Suprapubic skin (tissue), 4 donors: ENCODE measurements around the gene GATAD2B. TPM values are rescaled to one million over a fixed set of nuclear protein-coding genes. Genes with fewer than 3 reads are reported as not detected.

Experiments
- DNase-seq, 2 donors: peaks; one replicate each; pipeline ENCODE4 v3.0.0-alpha.2; 2019; ENCODE audit warnings: low spot score in 2 of 2
- H3K27ac ChIP-seq: fragments of 200-600 bp; sonication (generic); one replicate; pipeline ENCODE4 v1.5.1; 2019
- H3K27me3 ChIP-seq: fragments of 200-600 bp; sonication (generic); one replicate; pipeline ENCODE4 v1.5.1; 2019
- H3K36me3 ChIP-seq: fragments of 200-600 bp; sonication (generic); one replicate; pipeline ENCODE4 v1.5.1; 2019
- H3K4me1 ChIP-seq: fragments of 200-600 bp; sonication (generic); one replicate; pipeline ENCODE4 v1.5.1; 2019
- H3K4me3 ChIP-seq: fragments of 200-600 bp; sonication (generic); one replicate; pipeline ENCODE4 v1.5.1; 2019; ENCODE audit warnings: mild to moderate bottlenecking
- H3K9me3 ChIP-seq: fragments of 200-600 bp; sonication (generic); one replicate; pipeline ENCODE4 v1.5.1; 2019
- EP300 ChIP-seq: sonication (generic); formaldehyde crosslinking; IDR thresholded peaks from one replicate; pipeline ENCODE4 v1.6.1; 2017; ENCODE audit warnings: antibody characterized with exemption
- POLR2A ChIP-seq, 2 donors: fragments of 450-650 bp; IDR thresholded peaks; one replicate each; pipeline ENCODE4 v1.6.1; 2017; ENCODE audit warnings: antibody characterized with exemption in 2 of 2, mild to moderate bottlenecking in 2 of 2, moderate library complexity in 2 of 2
- POLR2AphosphoS5 ChIP-seq, 3 donors: sonication (generic); formaldehyde crosslinking; IDR thresholded peaks; one replicate each; pipeline ENCODE4 v1.6.1; 2017; ENCODE audit warnings: antibody characterized with exemption in 3 of 3
- WGBS: methylation state at CpG from one replicate; pipeline ENCODE4 v1.1.5; 2018; 5-methylcytosine and 5-hydroxymethylcytosine counted together
- total RNA-seq, 4 donors: library from RNA; depleted of rRNA; stranded (reverse); fragments of >200 nt; gene quantifications; one replicate each; pipeline ENCODE4 v1.1.0, GENCODE V29; 2016
- TF ChIP-seq, protein P1 (sequence below), 2 donors: fragments of 200-600 bp in 1 of 2; fragments of 450-650 bp in 1 of 2; sonication (generic) in 1 of 2; IDR thresholded peaks; one replicate each; pipeline ENCODE4 v1.5.1; 2016 to 2019; ENCODE audit warnings: antibody characterized with exemption in 2 of 2, mild to moderate bottlenecking in 1 of 2, moderate library complexity in 1 of 2

The GATAD2B gene
- total RNA-seq, 4 donors from 2014 or later = 25.5 to 64.5 (median 37.1) TPM

GRCh38 chr1:153771841-153772593 is 150.8 kb downstream of the GATAD2B start:
- H3K4me1 ChIP-seq = peaks cover 62% of the 10 kb centered on the region
- H3K36me3 ChIP-seq = peaks cover 60% of the 10 kb centered on the region

GRCh38 chr1:153771261-153771660 is 151.5 kb downstream of the GATAD2B start:
- no peak for DNase-seq
- Histone ChIP-seq H3K27ac (peak overlapping the region; percentile 41), H3K4me1 (peaks cover 55% of the 10 kb centered on the region), H3K27me3 (no peaks in the 10 kb centered on the region), H3K4me3 (no peak overlapping the region), H3K36me3 (peaks cover 64% of the 10 kb centered on the region), H3K9me3 (no peaks in the 10 kb centered on the region)
- TF ChIP-seq, protein P1, sequence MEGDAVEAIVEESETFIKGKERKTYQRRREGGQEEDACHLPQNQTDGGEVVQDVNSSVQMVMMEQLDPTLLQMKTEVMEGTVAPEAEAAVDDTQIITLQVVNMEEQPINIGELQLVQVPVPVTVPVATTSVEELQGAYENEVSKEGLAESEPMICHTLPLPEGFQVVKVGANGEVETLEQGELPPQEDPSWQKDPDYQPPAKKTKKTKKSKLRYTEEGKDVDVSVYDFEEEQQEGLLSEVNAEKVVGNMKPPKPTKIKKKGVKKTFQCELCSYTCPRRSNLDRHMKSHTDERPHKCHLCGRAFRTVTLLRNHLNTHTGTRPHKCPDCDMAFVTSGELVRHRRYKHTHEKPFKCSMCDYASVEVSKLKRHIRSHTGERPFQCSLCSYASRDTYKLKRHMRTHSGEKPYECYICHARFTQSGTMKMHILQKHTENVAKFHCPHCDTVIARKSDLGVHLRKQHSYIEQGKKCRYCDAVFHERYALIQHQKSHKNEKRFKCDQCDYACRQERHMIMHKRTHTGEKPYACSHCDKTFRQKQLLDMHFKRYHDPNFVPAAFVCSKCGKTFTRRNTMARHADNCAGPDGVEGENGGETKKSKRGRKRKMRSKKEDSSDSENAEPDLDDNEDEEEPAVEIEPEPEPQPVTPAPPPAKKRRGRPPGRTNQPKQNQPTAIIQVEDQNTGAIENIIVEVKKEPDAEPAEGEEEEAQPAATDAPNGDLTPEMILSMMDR (IDR thresholded peaks at IDR 0.05) = no peak
- TF ChIP-seq EP300 (no peak), POLR2AphosphoS5 (IDR thresholded peaks at IDR 0.05) (no peak), POLR2A (IDR thresholded peaks at IDR 0.05) (no peak)
- WGBS = 92% methylated on average over 2 of the region's 2 CpGs

More at GRCh38 chr1:153771841-153772593, 150.8 kb downstream of the GATAD2B start:
- TF ChIP-seq EP300 = no peak
- no peak for TF ChIP-seq POLR2AphosphoS5 (IDR thresholded peaks at IDR 0.05)
- TF ChIP-seq, protein P1 (IDR thresholded peaks at IDR 0.05) = peak in 1 of 2 donors; percentile 39
- TF ChIP-seq POLR2A (IDR thresholded peaks at IDR 0.05) = no peak
- Histone ChIP-seq H3K9me3 (no peaks in the 10 kb centered on the region), H3K4me3 (no peak overlapping the region), H3K27ac (peak overlapping the region; percentile 41), H3K27me3 (no peaks in the 10 kb centered on the region)
- 72% methylated on average over 15 of the region's 21 CpGs for WGBS
- DNase-seq = no peak

GRCh38 chr1:153770797-153771196 is 152.0 kb downstream of the GATAD2B start:
- Histone ChIP-seq H3K27me3 (no peaks in the 10 kb centered on the region), H3K36me3 (peaks cover 68% of the 10 kb centered on the region), H3K9me3 (no peaks in the 10 kb centered on the region), H3K27ac (peak overlapping the region; percentile 41), H3K4me3 (no peak overlapping the region), H3K4me1 (peaks cover 50% of the 10 kb centered on the region)
- TF ChIP-seq POLR2AphosphoS5 (IDR thresholded peaks at IDR 0.05) (no peak), EP300 (no peak), POLR2A (IDR thresholded peaks at IDR 0.05) (no peak)
- TF ChIP-seq, protein P1 (IDR thresholded peaks at IDR 0.05) = no peak
- no peak for DNase-seq
- WGBS = 75% methylated on average over 10 of the region's 11 CpGs

GRCh38 chr1:153769221-153769620 is 153.6 kb downstream of the GATAD2B start:
- TF ChIP-seq, protein P1 (IDR thresholded peaks at IDR 0.05) = no peak
- no peak for TF ChIP-seq EP300
- no peak for TF ChIP-seq POLR2A (IDR thresholded peaks at IDR 0.05)
- TF ChIP-seq POLR2AphosphoS5 (IDR thresholded peaks at IDR 0.05) = no peak
- H3K9me3 ChIP-seq = no peaks in the 10 kb centered on the region

GRCh38 chr1:153768316-153769181 is 154.2 kb downstream of the GATAD2B start:
- H3K27ac ChIP-seq = no peak overlapping the region
- 73% methylated on average over 4 of the region's 4 CpGs for WGBS

More at GRCh38 chr1:153769221-153769620, 153.6 kb downstream of the GATAD2B start:
- WGBS = 86% methylated on average over 3 of the region's 3 CpGs
- Histone ChIP-seq H3K36me3 (peaks cover 83% of the 10 kb centered on the region), H3K4me3 (no peak overlapping the region), H3K4me1 (peaks cover 40% of the 10 kb centered on the region), H3K27me3 (no peaks in the 10 kb centered on the region), H3K27ac (no peak overlapping the region)
- no peak for DNase-seq

More at GRCh38 chr1:153768316-153769181, 154.2 kb downstream of the GATAD2B start:
- Histone ChIP-seq H3K36me3 (peaks cover 90% of the 10 kb centered on the region), H3K27me3 (no peaks in the 10 kb centered on the region), H3K4me1 (peaks cover 33% of the 10 kb centered on the region), H3K4me3 (no peak overlapping the region), H3K9me3 (no peaks in the 10 kb centered on the region)
- TF ChIP-seq POLR2AphosphoS5 (IDR thresholded peaks at IDR 0.05) (no peak), EP300 (no peak), POLR2A (IDR thresholded peaks at IDR 0.05) (no peak)
- TF ChIP-seq, protein P1 (IDR thresholded peaks at IDR 0.05) = no peak
- DNase-seq = no peak
